Medulla oblongata (tissue), 1 donor: ENCODE results near the gene PRDM15.

Experiments used
- DNase-seq: peaks from one replicate; pipeline ENCODE4 v3.0.0-alpha.2; 2015; ENCODE audit errors: extremely low spot score

The PRDM15 gene

DNA sequence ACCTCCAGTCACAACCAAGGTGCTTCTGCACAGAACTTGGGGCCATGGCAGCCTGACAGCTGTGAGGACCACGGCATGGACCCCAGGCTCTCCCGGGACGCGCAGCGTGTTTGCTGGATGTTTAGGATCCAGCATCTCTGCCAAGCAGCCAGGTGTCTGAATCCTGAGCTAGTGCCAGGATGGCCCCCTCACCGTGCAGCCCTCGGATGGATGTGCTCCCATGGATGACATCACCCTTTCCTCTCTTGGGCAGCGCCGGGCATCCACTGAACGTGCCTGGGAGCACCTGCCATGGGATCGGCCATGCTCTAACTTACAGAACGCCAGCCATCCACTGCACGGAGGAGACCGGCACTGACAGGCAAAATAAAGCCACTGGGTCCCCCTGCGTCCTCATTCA is 53.9 kb downstream of the PRDM15 start:
- no peak for DNase-seq

- DNase-seq = no peak
Measured at GRCh38 chr21:41824466-41825207, 54.5 kb downstream of the PRDM15 start.

GRCh38 chr21:41823906-41824305 is 55.2 kb downstream of the PRDM15 start:
- no peak for DNase-seq

GRCh38 chr21:41823166-41823565 is 56.0 kb downstream of the PRDM15 start:
- no peak for DNase-seq

- no peak for DNase-seq
Measured at GRCh38 chr21:41821756-41822431, 57.2 kb downstream of the PRDM15 start.

DNA sequence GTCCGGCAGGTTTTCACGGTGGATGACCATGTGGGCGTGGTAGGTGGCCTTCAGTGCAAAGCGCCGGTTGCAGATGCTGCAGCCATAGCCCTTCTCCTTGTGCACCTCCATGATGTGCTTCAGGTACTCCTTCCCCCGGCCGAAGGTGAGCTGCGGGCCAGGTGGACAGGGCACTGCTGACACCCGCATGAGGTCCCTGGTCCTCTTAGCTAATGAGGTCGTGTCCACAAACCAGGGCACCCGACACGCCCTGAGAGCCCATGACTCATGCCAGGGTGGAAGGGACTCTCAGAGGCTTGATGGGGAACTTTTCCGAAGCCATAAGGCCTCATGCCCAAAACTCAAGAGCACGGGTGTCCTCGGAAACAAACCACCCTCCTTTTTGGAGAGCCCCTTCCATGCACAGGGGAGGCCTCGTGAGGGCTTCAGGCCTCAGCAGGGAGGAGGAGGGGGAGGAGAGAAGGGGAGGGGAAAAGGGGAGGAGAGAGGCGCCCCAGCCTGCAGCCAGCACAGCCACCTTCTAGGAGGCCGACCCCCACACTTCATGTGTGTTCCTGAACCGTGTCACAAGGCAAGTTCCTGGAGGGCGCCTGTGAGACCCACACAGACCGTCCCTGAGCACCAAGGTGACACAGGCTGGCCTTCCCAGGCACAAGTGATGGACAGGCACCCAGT is 57.9 kb downstream of the PRDM15 start:
- DNase-seq = no peak

DNA sequence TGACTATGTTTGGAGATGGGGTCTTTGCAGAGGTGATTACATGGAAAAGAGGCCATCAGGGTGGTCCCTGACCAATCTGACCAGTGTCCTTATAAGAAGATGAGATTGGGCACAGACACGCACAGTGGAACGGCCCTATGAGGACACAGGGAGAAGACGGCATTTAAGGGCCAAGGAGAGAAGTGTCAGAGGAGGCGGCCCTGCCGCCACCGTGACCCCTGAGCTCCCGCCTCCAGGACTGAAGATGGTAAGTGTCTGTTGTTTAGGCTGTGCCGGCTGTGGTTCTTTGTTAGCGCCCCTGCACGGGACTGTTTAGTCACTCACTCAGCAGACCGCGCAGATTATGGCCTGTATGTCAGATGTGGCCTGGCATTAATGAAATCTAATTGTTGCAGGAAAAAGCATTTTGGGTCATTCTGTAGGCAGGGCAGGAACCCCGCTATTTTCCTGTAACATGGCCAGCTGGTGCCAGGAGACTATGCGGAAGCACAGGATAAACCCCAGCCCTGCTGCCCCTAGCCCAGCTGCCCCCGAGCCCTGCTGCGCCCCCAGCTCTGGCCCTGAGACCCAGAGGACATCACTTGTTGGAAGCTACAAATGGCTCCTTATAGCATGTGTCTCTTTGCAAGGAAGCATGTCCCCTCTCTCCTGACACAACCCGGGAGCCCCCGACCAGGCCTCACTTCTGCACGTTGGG is 58.6 kb downstream of the PRDM15 start:
- no peak for DNase-seq

DNA sequence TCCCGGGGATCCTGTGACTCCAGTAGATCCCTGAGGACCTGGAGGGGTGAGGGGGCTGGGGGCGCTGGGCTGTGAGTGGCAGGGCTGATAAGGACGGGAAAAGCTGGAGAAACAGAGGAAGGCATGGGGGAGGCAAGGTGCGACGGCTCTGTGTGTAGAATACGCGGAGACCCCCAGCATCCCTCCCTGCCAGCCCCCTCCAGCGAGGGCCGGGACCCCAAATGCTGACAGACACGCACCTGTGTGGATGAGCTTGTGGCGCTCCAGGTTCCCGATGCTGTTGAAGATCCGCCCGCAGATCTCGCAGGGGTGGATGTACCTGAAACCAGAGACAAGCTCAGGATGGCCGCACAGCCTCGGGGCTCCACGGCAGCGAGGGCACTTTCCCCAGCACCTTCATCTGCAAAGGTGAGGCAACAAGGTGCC is 59.3 kb downstream of the PRDM15 start:
- no peak for DNase-seq

DNA sequence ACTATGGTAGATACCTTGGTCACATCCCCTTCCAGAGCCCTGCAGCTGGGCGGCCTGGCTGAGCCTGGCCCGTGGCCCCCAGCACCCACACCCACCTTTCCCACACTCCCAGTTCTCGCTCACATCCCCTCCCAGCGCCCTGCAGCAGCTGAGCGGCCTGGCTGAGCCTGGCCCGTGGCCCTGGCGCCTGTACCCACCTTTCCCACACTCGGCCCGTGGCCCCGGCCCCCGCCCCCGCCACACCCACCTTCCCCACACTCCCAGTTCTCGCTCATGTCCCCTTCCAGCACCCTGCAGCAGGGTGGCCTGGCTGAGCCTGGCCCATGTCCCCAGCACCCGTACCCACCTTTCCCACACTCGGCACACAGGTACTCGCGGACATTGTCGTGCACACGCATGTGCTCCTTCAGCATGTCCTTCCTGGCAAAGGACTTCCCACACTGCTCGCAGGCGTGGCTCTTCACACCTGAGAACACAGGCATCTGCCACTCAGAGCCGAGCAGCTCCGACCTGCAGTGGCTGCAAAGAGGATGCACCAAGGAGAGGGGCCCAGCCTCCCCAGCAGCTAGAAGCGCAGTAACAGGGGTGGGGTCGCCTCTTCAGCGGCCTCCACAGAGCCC is 59.8 kb downstream of the PRDM15 start:
- DNase-seq = no peak

DNA sequence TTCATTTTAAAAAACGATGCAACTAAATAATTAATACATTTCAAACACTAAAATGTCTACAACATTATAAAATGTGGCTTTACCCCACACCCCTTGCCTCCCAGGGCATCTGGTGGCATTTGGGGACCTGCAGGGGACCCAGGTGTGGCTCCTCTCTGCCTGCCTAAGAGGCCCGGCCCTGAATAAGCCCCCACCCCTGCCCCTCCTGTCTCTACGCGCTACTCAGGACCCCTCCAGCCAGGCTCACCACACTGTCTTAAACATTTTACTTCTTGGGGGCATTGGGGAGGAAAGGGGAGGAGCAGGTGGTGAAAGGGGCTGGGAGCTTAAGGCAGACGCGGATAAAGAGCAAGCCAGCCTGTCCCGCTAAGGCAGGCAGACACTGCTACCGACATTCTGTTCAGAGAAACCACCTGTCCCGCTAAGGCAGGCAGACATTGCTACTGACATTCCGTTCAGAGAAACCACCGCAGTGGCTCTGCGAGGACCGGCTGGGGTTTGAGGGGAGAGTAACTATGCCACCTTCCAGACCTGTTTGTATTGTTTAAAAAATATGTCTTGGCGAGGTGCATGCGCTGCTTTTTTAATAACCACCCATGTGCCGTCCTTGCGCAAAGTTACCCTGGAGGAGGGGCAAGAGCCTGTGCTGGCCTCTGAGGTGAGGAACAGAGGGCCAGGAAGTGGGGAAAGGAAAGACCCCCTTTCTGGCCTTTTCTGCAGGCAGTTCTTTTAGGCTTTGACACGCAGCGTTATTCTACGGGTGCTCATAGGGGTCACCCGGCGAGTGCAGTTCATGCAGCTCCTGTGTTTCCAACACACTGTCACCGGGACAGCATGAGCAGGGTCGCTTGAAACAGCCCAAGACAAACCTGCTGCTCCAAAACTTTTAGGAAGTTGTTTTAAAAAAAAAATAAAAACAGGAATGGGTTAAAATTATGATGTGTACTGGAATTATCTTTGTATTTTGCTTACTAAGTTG is 61.0 kb downstream of the PRDM15 start:
- DNase-seq = no peak

- peak; percentile 72 for DNase-seq
Measured at GRCh38 chr21:41817228-41817627, 61.9 kb downstream of the PRDM15 start.

DNA sequence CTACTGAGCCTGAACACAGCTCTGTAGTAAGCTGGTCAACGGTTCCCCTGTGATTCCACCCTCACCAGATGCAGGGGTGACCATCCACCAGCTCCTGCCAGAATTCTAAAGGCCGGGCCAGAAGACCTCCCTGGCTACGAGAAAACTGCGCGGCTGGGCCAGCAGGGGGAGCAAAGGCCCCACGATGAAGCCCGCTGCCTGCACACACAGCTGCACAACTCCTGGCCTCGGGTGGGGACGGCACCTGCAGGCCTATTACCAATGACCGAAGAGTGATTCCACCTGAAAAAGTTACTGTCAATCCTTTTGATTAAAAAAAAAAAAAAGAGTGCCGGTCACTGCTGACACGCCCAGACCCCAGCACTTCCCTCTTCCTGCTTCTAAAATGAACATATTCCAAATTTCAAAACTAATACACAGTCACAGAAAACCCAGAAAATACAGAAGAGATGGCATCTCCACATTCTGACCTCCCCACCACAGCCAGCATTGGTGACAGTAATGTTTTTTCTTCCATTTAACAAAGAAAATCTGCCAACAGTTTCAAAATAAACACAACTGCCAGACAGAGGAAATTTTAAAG is 62.5 kb downstream of the PRDM15 start:
- peak; percentile 63 for DNase-seq

DNA sequence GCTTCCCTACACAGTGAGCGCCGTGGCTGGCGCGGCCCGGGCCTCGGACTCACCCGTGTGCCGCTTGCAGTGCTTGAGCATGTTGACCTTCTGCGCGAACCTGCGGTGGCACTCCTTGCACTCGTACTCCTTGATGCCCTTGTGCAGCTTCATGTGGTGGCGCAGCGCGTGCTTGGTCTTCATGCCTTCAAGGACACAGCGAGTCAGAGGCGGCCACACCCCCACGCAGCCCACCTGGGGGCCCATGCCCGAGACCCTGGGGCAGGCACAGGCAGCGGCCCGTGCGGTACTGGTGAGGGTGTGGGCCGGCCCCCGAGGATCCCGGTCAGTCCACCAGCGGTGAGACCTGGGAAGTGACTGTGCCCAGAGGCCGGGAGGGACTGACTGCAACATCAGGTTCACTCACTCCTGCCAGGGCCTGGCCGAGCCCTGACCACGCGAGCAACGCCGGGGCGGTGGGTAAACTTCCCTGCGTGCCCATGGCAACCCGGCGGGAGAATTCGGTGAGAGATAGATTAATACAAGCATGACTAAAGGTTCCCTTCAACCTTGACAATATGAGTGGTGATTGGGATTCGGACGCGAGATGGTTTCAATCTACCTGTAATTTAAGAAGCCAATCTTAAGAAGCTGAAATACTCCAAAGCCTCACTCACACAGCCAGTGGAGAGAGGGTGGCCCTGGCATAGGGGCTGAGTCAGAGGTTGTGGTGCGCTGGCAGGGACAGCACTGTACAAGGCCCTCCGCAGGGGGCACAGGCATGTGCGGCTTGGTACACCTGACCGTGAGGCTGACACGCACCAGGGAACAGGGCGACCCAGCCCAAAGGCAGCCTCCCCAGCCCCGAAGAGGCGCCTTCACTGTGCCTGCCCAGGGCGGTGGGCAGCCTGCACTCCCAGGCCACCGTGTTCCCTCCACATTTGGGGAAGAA is 63.2 kb downstream of the PRDM15 start:
- DNase-seq = no peak

- DNase-seq = no peak
Measured at GRCh38 chr21:41813226-41813625, 65.9 kb downstream of the PRDM15 start.

- DNase-seq = no peak
Measured at GRCh38 chr21:41812679-41813078, 66.5 kb downstream of the PRDM15 start.

DNA sequence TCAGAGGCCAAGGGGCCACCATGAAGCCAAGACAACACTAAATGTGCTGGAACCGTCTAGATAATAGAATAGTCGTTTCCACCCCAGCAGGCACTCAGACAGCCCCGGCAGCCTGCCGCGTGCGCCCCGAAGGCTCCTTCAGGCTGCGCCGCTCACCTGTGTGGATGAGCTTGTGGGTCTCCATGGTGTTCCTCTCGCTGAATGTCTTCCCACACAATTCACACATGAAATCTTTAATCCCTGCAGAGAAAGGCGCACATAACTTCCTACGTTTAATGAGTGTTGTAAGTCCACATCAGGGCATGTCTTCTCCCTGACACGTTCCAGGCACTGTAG is 68.6 kb downstream of the PRDM15 start:
- no peak for DNase-seq

- DNase-seq = no peak
Measured at GRCh38 chr21:41809891-41810596, 69.1 kb downstream of the PRDM15 start.

GRCh38 chr21:41808846-41809245 is 70.3 kb downstream of the PRDM15 start:
- DNase-seq = no peak

- DNase-seq = no peak
Measured at GRCh38 chr21:41808094-41808493, 71.0 kb downstream of the PRDM15 start.
